HG03095 (cell line): Measurements from ENCODE around the gene ADCYAP1.
"Not testable (repeated sequence)": the region's sequence is repeated elsewhere in the genome, so short reads cannot be mapped to it uniquely, and the experiment has no call there.

Experiments used
- ATAC-seq: cut with Tn5 transposase; IDR thresholded peaks from one replicate; pipeline ENCODE4 v1.9.1; 2021; ENCODE audit warnings: moderate library complexity; ENCODE audit not compliant: unreplicated experiment

ADCYAP1 gene

DNA sequence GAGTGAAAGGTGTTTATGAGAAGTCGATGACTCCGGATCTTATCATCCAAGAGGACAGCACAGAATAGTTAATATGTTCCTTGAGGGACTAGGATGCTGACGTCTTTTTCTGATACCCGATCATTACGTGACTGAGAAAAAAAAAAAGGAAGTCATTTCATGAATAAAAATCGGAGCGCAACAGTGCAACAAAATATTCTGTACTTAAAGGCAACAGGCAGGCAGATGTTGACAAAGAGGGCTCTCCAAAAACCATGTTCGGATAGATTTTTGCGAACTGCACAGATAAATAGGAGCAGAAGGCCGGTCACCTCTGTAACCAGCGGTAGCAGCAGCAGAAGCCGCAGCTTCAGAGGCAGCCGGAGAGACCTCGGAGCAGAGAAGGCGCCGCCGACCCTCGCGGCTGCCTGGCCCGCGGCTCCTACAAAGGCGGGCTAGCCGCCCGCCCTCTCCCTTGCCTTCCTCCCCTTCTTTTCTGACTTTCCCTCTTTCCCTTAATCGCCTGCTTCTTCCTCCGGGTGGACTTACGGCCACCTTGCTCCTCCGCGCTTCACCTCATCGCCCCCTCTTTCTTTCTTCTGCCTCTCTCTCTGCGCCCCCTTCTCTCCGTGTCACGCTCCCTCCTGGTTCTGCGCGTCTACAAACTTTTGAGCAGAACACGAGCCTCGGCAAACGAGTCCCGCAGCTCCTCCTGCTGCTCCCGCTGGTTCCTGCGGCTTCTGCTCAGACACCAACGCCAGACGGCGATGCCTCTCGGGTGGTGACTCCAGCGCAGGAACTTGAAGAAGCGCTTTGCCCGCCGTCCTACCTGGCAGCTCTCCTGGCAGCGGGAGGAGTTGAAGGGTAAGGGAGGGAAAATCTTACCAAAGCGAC lies at the start of gene ADCYAP1:
Gene ADCYAP1 (plus strand): TSS at position 654 of the 873 bp plus-strand sequence. CDS start 516 bp downstream, outside the sequence.
- ATAC-seq = no peak

DNA sequence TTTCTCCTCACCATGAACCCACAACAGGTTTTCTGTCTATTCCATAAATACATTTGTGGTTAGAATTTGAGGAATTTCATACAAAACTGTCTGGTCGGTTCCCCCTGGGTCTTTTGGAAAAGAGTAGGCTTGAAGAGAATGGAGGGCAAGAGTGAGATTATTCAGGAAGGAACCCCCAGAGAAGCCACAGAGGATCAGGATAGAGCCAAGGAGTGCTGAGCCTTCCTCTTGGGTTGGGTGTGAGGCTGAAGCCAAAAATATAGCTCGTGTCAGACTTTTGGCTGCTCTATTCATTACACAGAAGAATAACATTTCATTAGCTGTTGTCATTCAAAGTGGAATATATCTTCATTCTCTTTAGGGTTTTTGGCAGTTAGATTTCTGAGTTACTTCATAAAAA lies 46.7 kb upstream of the ADCYAP1 start:
- ATAC-seq = no peak

DNA sequence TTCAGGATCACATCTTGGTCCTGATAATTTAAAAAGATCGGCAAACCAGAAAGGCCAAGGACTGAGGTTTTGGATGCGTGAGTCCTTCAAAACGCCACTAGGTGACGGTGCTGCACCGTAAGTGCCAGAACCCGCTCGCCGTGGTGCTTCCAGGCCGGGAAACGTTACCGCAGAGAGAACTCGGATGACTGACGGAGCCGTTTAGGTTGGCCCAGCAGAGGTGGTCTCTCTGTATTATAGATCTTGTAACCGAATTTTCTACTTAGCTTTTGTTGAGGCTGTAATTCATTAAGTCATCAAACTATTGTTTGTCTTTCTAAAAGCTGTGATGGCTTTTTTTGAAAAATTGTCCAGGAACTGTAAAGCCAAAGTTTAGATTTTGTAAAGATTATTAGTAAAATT lies 39.8 kb upstream of the ADCYAP1 start:
- ATAC-seq = peak; percentile 85

DNA sequence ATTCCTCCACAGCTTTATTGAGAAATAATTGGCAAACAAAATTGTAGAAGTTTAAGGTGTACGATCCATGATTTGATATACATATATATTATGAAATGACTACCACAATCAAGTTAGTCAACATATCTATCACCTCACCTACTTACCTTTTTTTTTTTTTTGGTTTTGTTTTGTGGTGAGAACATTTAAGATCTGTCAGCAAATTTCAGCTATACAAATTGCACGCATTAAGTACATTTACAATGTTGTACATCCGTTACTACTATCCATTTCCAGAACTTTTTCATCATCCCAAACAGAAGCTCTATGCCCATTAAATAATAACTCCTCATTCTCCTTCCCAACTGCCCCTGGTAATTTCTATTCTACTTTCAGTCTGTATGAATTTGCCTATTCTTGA lies 37.4 kb upstream of the ADCYAP1 start:
- ATAC-seq = no peak

DNA sequence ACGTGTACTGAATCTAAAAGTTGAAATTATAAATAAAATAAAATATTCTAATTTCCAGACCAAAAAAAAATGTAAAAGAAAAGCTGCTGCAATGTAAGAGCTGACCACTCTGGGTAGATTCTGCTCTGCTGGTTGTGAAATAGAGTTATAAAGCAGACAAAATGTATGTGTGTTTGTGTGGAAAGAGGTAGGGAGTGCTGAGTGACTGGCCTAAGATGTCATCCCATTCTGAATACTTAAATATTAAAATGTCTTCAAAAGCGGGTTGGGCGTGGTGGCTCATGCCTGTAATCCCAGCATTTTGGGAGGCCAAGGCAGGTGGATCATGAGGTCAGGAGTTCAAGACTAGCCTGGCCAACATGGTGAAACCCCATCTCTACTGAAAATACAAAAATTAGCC lies 31.2 kb upstream of the ADCYAP1 start:
- ATAC-seq = not testable (repeated sequence)

DNA sequence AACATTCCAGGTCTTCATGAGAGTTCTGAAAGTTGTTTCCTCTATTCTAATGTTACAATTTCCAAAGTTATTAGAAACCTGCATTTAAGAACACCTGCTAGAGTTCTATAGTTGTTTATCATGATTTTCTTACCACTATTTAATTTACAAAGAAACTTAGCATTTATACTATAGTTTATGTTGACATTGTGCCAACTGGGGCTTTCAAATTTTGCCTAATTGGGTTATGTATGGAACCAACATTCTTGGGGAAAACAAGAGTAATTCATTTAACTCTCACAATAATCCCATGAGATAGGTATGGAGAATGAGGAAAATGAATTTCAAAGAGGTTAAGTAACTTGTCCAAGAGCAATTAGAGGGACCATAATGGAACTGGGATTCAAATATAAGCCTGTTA lies 28.8 kb upstream of the ADCYAP1 start:
- no peak for ATAC-seq

DNA sequence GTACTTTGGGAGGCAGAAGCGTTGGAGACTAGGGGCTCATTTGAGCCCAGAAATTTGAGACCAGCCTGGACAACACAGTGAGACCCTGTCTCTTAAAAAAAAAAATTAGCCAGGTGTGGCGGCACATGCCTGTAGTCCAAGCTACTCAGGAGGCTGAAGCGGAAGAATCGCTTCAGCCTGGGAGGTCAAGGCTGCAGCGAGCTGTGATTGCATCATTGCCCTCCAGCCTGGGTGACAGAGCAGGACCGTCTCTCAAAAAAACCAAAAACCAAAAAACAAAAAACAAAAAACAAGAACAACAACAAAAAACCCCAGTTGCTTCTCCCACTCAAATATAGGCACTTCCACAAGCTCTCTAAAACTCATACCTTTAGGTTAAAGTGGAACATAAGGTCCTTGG lies 27.4 kb upstream of the ADCYAP1 start:
- ATAC-seq = no peak

DNA sequence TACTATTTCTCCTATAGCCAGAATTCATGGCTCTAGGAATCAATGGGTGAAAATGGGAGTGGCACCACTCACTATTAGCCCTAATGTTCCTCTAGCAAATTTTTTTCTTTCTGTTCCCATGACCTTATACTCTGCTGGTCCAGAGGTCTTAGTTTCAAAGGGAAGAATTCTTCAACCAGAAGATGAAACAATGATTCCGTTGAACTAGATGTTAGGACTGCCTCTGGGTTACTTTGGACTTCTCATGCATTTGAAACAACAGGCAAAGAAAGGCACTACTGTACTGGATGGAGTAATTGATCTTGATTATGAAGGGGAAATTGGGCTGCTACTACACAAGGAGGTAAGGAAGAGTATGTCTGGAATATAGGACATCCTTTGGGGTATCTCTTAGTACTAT lies 18.6 kb upstream of the ADCYAP1 start:
- ATAC-seq = no peak

DNA sequence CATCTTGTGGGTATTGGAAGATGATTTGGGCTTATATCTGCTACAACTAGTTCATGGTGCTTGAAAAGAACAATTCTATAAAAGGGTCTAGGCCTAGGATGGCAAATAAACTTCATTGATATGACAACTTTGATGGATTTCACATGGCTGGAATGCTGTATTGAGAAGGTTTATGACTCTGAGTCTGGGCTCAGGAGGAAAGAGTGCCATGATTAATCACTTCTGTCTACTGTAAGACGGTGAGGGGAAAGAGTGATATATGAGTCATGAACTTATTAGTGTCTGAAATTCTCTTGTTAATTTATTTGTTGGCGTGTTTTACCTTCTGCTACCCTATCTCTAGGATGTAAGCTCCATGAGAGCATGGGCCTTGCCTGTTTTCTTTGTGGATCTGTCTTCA lies 17.0 kb upstream of the ADCYAP1 start:
- ATAC-seq = no peak

DNA sequence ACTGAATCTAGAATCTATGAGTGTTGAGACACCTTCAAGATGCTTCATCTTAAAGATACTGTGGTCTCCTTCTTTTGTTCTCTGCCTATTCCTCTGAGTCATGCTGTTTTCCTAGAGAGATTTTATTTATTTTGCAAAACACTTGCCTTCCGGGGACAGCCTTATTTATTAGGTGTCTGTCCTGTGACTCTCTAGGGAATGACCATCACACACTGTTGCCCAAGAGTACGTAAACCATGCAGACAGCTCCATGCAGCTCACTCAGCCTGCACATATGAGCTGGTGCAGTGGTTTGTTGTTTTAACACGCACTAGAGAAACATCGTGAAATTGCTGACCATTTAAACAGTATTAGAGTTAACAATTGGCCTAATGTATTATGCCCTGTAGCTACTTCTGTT lies 12.4 kb upstream of the ADCYAP1 start:
- ATAC-seq = no peak

DNA sequence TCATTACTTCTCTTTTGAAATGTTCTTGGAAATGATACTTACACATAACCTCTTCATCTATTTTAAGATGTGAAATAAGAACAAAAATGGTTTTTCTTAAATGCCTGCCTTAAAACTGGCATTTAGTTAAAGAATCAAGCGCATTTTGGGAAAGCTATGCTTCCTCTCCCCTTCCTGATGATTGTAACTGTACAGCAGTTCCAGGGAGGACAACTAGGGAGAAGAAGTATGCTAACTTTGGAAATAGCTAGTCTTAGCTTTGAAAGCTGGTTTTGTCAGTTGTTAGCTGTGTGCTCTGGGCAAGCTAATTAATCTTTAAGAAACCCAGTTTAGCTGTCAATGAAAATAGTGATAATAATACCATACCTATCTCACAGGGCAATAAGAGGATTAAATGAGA lies 8.4 kb upstream of the ADCYAP1 start:
- ATAC-seq = no peak

DNA sequence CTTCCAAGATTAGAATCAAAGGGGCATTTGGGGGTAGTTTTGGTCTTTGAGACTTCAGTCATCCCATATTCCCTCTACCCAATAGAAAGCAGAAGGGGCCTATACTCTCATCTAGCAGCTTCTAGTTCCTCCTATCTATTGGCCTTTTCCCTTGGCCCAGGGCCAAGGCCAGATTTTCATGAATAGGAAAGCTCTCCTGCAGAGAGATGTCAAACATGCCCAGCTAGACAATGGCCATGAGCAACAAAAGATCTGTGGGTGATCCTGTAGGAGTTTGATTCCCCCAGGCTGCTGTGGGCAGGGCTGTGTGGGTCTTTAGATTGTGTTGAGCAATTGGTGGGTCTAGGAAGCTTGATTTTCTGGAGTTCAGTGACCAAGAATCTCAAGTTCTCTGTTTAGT lies 2.9 kb upstream of the ADCYAP1 start:
- no peak for ATAC-seq

DNA sequence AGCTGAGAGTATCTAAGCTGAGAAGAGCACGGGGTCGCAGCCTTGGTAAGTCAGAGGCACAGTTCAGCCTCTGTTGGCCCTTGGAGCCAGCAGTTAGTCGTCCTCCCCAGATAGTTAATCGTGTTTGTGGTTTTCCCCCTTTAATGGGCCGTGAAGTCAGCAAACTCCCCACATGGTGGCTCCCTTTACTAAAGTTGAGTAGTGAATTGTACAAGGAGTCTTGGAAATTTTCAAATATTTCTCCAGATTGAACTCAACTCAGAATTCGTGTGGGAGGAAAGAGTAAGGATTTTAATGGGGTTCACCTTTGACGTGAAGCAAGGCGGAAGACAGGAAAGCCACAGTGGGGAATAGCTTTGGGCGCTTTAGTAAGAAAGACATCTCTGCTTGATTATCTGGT lies 2.4 kb upstream of the ADCYAP1 start:
- no peak for ATAC-seq

DNA sequence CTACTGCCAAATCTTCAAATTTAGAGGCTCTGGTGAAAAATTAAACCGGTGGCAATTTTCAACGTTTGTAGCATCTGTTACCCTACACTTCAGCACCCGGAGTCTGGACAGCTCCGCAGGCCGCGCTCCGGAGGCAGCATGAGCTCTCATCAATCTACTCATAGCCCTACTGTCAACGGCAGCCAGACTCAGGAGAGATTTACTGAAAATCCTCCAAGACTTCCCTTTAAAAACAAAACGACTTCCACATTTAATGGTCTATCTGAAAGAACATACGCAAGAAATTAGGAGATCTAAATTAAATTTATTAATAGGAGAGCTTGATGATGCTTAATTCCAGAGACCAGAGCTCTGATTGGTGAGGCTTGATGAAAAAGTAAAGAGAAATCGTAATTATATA lies 970 bp upstream of the ADCYAP1 start:
- no peak for ATAC-seq

DNA sequence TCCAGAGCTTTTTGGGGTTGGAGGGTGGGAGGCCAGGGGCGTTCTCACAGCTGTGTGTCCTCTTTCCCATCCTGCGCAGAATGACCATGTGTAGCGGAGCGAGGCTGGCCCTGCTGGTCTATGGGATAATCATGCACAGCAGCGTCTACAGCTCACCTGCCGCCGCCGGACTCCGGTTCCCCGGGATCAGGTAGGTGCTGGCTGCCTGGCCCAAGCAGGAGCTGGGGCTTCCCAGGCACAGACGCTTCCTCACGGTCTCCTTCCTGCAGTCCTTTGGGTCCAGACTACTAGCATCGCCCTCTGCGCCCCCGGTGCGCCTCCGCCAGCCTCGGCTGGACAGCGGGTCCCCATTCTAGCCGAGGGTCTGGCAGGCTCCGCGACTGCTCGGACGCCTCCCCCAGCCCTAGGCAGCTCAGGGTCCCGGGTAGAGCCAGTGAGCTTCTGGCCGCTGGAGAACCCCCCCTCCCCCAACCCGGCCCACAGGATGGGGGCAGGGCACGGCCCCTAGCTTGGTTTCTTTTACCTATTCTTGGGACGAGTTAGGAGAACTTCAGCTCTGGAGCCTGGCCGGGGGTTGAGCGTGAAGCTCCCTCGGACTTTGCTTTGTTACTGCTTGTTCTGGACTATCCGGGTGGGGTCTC lies 756 bp downstream of the ADCYAP1 start:
- ATAC-seq = no peak

DNA sequence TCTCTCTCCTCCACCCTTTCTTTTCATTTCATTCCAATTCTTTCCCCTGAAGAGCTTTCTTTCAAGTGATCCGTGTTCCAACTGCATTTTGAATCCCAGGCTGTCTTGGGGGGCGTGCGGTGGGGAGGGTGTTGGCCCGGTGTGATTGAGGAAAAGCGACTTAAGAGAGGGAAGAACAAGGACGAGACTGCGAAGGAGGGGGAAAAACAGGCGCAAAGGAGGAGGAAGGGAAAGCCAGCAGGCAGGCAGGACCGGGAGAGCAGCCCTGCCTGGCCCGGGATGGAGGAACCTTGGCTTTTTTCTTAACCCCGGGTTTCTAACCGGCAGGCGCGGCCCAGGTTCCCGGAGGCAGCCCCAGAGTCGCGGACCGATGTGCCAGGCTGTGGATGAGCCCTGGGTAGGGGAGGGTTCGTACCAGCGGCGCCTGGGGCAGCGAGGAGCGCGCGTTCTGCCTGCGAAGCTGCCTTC lies 1.3 kb downstream of the ADCYAP1 start:
- no peak for ATAC-seq

DNA sequence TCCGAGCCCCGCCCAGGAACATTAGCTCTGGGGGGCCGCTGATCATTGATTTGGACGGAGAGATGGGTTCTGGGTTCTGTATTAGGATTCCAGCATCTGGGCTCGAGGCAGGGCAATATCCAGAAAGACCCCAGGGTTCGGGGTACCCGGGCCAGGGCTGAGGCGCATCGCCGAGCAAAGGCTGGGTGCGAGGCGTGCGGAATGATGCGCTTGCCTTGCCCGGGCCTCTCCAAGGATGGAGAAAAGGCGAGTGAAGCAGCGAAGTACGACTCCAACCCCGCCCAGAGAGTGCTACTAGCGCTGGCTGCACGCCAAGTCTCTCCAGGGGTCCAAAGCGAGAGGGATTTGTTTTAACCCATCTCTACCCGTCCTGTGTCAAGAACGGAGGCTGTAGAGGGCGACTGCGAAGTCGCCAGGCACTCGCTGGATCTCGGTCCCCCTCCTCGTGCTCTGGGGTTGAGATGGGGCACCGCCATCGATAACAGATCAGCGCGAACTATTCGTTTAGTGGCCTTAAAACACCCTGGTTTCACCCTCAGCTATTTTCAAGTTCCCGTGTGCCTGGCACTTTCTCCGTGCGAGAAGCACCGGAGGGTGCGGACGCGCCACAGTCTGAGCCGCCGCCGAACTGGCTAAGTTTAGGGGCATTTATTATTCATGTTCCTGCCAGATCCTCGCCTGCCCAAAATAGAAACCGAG lies 1.9 kb downstream of the ADCYAP1 start:
- no peak for ATAC-seq

DNA sequence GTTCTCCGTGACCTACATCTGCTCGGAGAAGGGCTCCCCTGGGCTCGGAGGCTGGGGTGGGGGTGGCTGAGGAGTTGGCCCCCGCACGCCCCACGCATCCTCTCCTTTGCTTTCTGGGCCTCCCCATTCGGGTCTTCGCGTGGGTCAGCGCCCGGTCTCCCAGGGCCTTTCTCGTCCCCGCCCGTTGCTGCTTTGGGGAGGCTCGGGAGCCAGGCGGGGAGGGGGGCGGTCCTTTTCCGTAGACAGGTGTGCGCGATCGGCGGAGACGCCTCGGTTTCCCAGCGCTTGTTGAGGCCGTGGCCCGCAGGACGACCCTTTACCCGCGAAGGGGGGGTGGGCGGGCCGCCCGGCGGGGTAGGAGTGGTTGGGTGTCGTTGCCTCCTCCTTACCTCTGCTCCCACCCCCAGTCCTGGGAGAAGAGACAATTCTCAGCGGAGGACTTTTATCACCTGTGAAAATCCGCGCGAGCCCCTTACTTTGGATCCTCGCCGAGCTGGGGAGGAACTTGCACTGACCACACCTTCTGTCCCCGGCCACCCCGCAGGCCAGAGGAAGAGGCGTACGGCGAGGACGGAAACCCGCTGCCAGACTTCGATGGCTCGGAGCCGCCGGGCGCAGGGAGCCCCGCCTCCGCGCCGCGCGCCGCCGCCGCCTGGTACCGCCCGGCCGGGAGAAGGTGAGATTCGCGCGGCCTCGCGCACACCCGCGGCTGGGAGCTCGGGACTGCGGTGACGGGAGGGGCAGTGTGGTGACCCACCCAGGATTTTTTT lies 2.6 kb downstream of the ADCYAP1 start:
- ATAC-seq = no peak

DNA sequence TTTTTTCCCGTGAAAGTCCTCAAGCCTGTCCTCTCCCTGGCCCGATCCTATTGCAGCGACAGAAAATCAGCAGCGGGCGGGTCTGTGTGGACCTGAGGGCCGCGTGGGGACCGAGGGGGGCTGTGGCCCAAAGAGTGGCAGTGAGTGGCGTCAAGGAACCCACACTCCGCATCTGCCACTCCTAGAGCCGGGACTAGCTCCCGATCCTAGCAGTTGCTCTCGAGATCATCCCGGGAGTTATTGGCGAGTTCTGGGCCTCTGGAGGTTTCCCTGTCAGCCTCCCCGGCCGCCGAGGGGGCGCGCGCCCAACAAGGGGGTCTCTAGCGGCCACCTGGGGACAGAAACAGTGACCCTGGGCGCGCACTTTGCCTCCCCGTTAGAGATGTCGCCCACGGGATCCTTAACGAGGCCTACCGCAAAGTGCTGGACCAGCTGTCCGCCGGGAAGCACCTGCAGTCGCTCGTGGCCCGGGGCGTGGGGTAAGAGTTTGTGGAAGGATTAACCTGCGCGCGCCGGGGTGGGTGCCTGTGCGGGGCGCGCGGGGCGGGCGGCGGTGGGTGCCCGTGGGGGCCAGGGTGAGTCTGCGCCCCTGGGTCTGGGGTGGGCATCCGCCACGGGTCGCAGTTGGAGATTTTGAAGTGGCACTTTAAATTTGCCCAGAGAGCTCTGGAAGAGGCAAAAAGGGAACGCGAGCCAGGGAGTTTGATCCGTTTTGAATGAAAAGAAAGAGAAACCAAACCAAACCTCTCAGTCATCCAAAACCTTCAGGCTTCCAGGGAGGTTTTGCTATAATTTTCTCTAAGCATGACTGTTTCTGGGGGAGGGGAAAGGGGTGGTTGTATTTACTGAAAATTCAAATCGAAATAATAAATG lies 3.5 kb downstream of the ADCYAP1 start:
- ATAC-seq = no peak
